Nephron (organoid): ENCODE data around the gene DNAJC15.

Source experiments
- H3K27ac Mint-ChIP-seq, 3 experiments: 2 replicates each; pipeline ENCODE4 v1.8.0; 2020; ENCODE audit warnings: mixed read lengths in 3 of 3, mild to moderate bottlenecking in 2 of 3, moderate library complexity in 1 of 3
- H3K27me3 Mint-ChIP-seq: 2 replicates; pipeline ENCODE4 v1.8.0; 2021; ENCODE audit warnings: low read depth, mild to moderate bottlenecking, moderate library complexity, mixed read lengths
- H3K36me3 Mint-ChIP-seq: 2 replicates; pipeline ENCODE4 v1.8.0; 2020; ENCODE audit warnings: low read depth, mixed read lengths
- H3K4me1 Mint-ChIP-seq: 2 replicates; pipeline ENCODE4 v1.8.0; 2020; ENCODE audit warnings: mixed read lengths
- H3K4me3 Mint-ChIP-seq, 3 experiments: 2 replicates each; pipeline ENCODE4 v1.8.0; 2020; ENCODE audit warnings: mild to moderate bottlenecking in 3 of 3, mixed read lengths in 3 of 3, moderate library complexity in 2 of 3
- H3K9me3 Mint-ChIP-seq: 2 replicates; pipeline ENCODE4 v1.8.0; 2020; ENCODE audit warnings: mixed read lengths
- CTCF ChIP-seq, 3 experiments: fragments of 200-600 bp; sonication (generic); IDR thresholded peaks; one replicate each; pipeline ENCODE4 v1.5.0; 2021; ENCODE audit warnings: antibody characterized with exemption in 3 of 3; ENCODE audit not compliant: unreplicated experiment in 3 of 3

The DNAJC15 gene

GRCh38 chr13:43154156-43154651, 130.8 kb downstream of the DNAJC15 start:
- TF ChIP-seq CTCF (IDR thresholded peaks at IDR 0.05; ENCODE audit: unreplicated experiment in 3 of 3), result no peak
- no peaks in the 10 kb centered on the region for H3K36me3 Mint-ChIP-seq
- H3K4me1 Mint-ChIP-seq, result peaks cover 21% of the 10 kb centered on the region
- H3K27ac Mint-ChIP-seq, result no peak overlapping the region
- no peaks in the 10 kb centered on the region for H3K9me3 Mint-ChIP-seq
- H3K27me3 Mint-ChIP-seq, result no peaks in the 10 kb centered on the region
- no peak overlapping the region for H3K4me3 Mint-ChIP-seq

GRCh38 chr13:43154839-43155238, 131.5 kb downstream of the DNAJC15 start:
- peaks cover 27% of the 10 kb centered on the region for H3K4me1 Mint-ChIP-seq
- no peak overlapping the region for H3K27ac Mint-ChIP-seq
- H3K27me3 Mint-ChIP-seq, result no peaks in the 10 kb centered on the region
- no peak for TF ChIP-seq CTCF (IDR thresholded peaks at IDR 0.05; ENCODE audit: unreplicated experiment in 3 of 3)
- no peaks in the 10 kb centered on the region for H3K9me3 Mint-ChIP-seq
- no peak overlapping the region for H3K4me3 Mint-ChIP-seq
- no peaks in the 10 kb centered on the region for H3K36me3 Mint-ChIP-seq

- Mint-ChIP-seq H3K4me3 (no peak overlapping the region), H3K4me1 (peaks cover 33% of the 10 kb centered on the region), H3K27ac (no peak overlapping the region), H3K27me3 (no peaks in the 10 kb centered on the region), H3K9me3 (peaks cover 2% of the 10 kb centered on the region), H3K36me3 (no peaks in the 10 kb centered on the region)
- no peak for TF ChIP-seq CTCF (IDR thresholded peaks at IDR 0.05; ENCODE audit: unreplicated experiment in 3 of 3)
Observed at GRCh38 chr13:43156916-43157315, 133.5 kb downstream of the DNAJC15 start.

- H3K4me3 Mint-ChIP-seq, result no peak overlapping the region
- H3K27ac Mint-ChIP-seq, result no peak overlapping the region
- H3K9me3 Mint-ChIP-seq, result peaks cover 2% of the 10 kb centered on the region
- H3K27me3 Mint-ChIP-seq, result no peaks in the 10 kb centered on the region
- peaks cover 33% of the 10 kb centered on the region for H3K4me1 Mint-ChIP-seq
- no peak for TF ChIP-seq CTCF (IDR thresholded peaks at IDR 0.05; ENCODE audit: unreplicated experiment in 3 of 3)
- no peaks in the 10 kb centered on the region for H3K36me3 Mint-ChIP-seq
Observed at GRCh38 chr13:43157796-43158195, 134.4 kb downstream of the DNAJC15 start.

- Mint-ChIP-seq H3K4me3 (no peak overlapping the region), H3K36me3 (no peaks in the 10 kb centered on the region)
Observed at GRCh38 chr13:43158516-43158915, 135.1 kb downstream of the DNAJC15 start.

More at GRCh38 chr13:43158516-43158915, 135.1 kb downstream of the DNAJC15 start:
- Mint-ChIP-seq H3K4me1 (peaks cover 33% of the 10 kb centered on the region), H3K9me3 (peaks cover 4% of the 10 kb centered on the region), H3K27ac (peak overlapping the region; percentile 27 to 79 (median 63)), H3K27me3 (no peaks in the 10 kb centered on the region)
- no peak for TF ChIP-seq CTCF (IDR thresholded peaks at IDR 0.05; ENCODE audit: unreplicated experiment in 3 of 3)
